ENCODE measurements around the gene DTD1. TPM values are rescaled to one million over a fixed set of nuclear protein-coding genes. Genes with fewer than 3 reads are reported as not detected.

DTD1 gene
- total RNA-seq, 2 experiments from 2014 or later = 27.6 to 43.0 TPM

DNA sequence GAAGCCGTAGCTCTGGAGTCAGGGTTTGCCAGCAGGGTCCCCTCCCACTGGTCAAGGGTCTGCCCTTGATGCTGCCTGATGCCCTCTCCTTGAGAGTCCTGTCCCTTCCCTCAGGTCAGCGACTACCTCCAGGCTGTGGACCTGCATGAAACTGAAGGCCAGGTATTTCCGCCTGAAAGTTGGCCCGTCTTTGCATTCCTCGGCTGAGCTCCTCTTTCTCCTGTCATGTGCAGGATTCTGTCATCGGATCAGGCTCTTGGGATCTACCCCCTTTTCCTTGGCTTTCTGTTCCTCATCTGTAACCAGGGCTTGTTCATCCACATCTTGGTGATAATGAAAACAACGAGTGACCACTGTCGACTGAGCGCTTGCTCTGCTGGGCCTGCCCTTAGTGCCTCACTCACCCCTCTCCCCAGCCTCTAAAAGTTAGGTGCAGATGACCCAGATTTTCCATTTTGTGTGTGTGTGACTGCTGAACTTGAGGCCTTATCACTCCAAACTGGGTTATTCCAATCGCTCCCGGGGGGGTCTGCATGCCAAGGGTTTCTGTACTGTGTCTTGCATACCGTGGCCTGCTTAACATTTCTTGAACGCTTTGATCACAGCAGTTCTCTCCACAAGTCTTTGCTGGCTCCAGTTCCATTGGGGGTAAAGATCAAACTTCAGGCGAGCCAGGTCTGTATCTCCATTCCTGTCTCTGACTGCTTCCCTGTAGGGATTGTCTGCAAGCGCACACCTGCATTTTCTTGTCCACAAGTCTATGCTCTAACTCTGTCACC lies 81.6 kb downstream of the DTD1 start:
- CTCF ChIA-PET (ENCODE audit: unreplicated experiment) = no interaction called here
- intact Hi-C loops (cut with micrococcal nuclease; ENCODE audit: unreplicated experiment) = no loop called here

DNA sequence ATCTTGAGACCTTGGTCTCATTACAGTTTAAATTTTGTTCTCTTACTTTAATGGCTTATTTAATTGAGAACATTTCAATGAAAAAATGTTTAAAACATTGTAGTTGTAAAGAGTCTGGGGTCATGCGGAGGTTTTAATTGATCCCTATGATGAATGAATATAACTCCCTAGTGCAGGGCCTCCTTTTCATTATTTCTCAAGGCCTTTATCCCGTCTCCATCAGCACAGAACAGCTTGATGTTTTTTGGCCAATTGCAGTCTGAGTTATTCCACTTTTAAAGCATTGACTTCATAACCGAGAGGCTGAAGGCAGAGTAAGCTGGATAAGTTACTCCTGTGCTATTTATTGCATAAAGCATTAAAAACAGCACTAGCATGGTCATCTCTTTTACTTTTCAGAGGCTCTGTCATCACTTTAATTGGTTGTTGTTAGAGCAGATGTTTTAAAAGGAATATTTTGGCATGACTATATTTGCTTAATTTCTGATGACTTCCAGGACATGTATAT lies 83.4 kb downstream of the DTD1 start:
- no peak for TF ChIP-seq EZH2phosphoT487 (IDR thresholded peaks at IDR 0.05; ENCODE audit: borderline replicate concordance, low read depth, low read length)
- TF ChIP-seq, protein P1, sequence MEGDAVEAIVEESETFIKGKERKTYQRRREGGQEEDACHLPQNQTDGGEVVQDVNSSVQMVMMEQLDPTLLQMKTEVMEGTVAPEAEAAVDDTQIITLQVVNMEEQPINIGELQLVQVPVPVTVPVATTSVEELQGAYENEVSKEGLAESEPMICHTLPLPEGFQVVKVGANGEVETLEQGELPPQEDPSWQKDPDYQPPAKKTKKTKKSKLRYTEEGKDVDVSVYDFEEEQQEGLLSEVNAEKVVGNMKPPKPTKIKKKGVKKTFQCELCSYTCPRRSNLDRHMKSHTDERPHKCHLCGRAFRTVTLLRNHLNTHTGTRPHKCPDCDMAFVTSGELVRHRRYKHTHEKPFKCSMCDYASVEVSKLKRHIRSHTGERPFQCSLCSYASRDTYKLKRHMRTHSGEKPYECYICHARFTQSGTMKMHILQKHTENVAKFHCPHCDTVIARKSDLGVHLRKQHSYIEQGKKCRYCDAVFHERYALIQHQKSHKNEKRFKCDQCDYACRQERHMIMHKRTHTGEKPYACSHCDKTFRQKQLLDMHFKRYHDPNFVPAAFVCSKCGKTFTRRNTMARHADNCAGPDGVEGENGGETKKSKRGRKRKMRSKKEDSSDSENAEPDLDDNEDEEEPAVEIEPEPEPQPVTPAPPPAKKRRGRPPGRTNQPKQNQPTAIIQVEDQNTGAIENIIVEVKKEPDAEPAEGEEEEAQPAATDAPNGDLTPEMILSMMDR (conservative IDR thresholded peaks at IDR 0.05; ENCODE audit: low read length) = no peak
- H4K20me1 ChIP-seq (ENCODE audit: insufficient read depth, low read length) = no peaks in the 10 kb centered on the region
- no TSS peak for BruUV-seq (replicated peaks)
- H3K36me3 ChIP-seq (ENCODE audit: insufficient read depth, low read length) = no peaks in the 10 kb centered on the region
- no peaks in the 10 kb centered on the region for H3K79me2 ChIP-seq (ENCODE audit: insufficient read depth, low read depth, low read length)
- ChIA-PET POLR2A (interaction anchor here (1.5 kb wide), 1 partner anchor 12 kb away, joined by 7 read pairs; no protein-coding TSS in a partner anchor), CTCF (ENCODE audit: unreplicated experiment) (no interaction called here)
- intact Hi-C loops (cut with micrococcal nuclease; ENCODE audit: unreplicated experiment) = no loop called here
- H2AFZ ChIP-seq (ENCODE audit: low read length) = no peak overlapping the region
- DNase-seq (ENCODE audit: low spot score) = no peak
- no peaks in the 10 kb centered on the region for H3K9me2 ChIP-seq (ENCODE audit: insufficient read depth, low read length)
- H3K4me1 ChIP-seq (ENCODE audit: insufficient read depth, low read length, poor library complexity, severe bottlenecking) = no peaks in the 10 kb centered on the region
- no peak overlapping the region for H3K4me3 ChIP-seq (ENCODE audit: low read depth, low read length, poor library complexity, severe bottlenecking)
- H3K27ac ChIP-seq (ENCODE audit: low read depth, low read length, poor library complexity, severe bottlenecking) = no peak overlapping the region
- H3K4me2 ChIP-seq (ENCODE audit: low read length) = no peak overlapping the region
- no peaks in the 10 kb centered on the region for H3K9me3 ChIP-seq (ENCODE audit: low read length)

More for the DNA sequence above, 81.6 kb downstream of the DTD1 start:
- POLR2A ChIA-PET = interaction anchor here (0.6 to 1.4 kb wide), 3 partner anchors 11 to 959 kb away, joined by 3 read pairs; no protein-coding TSS in a partner anchor
- no peaks in the 10 kb centered on the region for H3K9me3 ChIP-seq (ENCODE audit: low read length)
- H4K20me1 ChIP-seq (ENCODE audit: insufficient read depth, low read length) = no peaks in the 10 kb centered on the region
- no peaks in the 10 kb centered on the region for H3K79me2 ChIP-seq (ENCODE audit: insufficient read depth, low read depth, low read length)
- H3K9me2 ChIP-seq (ENCODE audit: insufficient read depth, low read length) = no peaks in the 10 kb centered on the region
- no peak for TF ChIP-seq EZH2phosphoT487 (IDR thresholded peaks at IDR 0.05; ENCODE audit: borderline replicate concordance, low read depth, low read length)
- TF ChIP-seq, protein P1 (conservative IDR thresholded peaks at IDR 0.05; ENCODE audit: low read length) = no peak
- no peaks in the 10 kb centered on the region for H3K4me1 ChIP-seq (ENCODE audit: insufficient read depth, low read length, poor library complexity, severe bottlenecking)
- no peaks in the 10 kb centered on the region for H3K36me3 ChIP-seq (ENCODE audit: insufficient read depth, low read length)
- no TSS peak for BruUV-seq (replicated peaks)
- no peak for DNase-seq (ENCODE audit: low spot score)
- no peak overlapping the region for H3K27ac ChIP-seq (ENCODE audit: low read depth, low read length, poor library complexity, severe bottlenecking)
- H3K4me3 ChIP-seq (ENCODE audit: low read depth, low read length, poor library complexity, severe bottlenecking) = no peak overlapping the region
- H2AFZ ChIP-seq (ENCODE audit: low read length) = no peak overlapping the region
- H3K4me2 ChIP-seq (ENCODE audit: low read length) = no peak overlapping the region

DNA sequence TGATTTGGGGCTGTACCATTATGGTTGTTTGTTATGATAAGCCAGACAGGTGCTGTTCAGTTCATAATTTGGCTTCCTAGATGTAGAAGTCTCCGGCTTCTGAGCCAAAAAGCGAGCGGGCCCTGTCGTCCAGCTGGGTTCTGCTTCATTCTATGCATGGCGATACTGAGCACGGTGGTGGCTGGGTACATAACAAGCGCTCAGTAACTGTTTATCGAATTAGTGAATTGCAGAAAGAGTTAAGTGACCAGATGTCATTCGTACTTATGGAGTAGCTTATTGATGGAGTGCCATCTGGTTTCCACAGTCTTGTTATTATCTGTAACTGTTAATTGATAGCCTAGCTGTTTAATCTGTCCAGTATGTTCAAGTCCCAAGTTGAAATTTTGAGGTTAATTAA lies 85.0 kb downstream of the DTD1 start:
- no peaks in the 10 kb centered on the region for H3K9me3 ChIP-seq (ENCODE audit: low read length)
- POLR2A ChIA-PET = interaction anchor here (1.4 to 1.5 kb wide), 2 partner anchors 13 to 20 kb away, joined by 4 to 7 read pairs; no protein-coding TSS in a partner anchor
- no peak overlapping the region for H2AFZ ChIP-seq (ENCODE audit: low read length)
- no peaks in the 10 kb centered on the region for H3K9me2 ChIP-seq (ENCODE audit: insufficient read depth, low read length)
- no peaks in the 10 kb centered on the region for H3K4me1 ChIP-seq (ENCODE audit: insufficient read depth, low read length, poor library complexity, severe bottlenecking)
- no peak for DNase-seq (ENCODE audit: low spot score)
- CTCF ChIA-PET (ENCODE audit: unreplicated experiment) = no interaction called here
- H3K27ac ChIP-seq (ENCODE audit: low read depth, low read length, poor library complexity, severe bottlenecking) = no peak overlapping the region
- no peaks in the 10 kb centered on the region for H4K20me1 ChIP-seq (ENCODE audit: insufficient read depth, low read length)
- intact Hi-C loops (cut with micrococcal nuclease; ENCODE audit: unreplicated experiment) = no loop called here
- no peak overlapping the region for H3K4me3 ChIP-seq (ENCODE audit: low read depth, low read length, poor library complexity, severe bottlenecking)
- no TSS peak for BruUV-seq (replicated peaks)
- TF ChIP-seq, protein P1 (conservative IDR thresholded peaks at IDR 0.05; ENCODE audit: low read length) = no peak
- no peaks in the 10 kb centered on the region for H3K79me2 ChIP-seq (ENCODE audit: insufficient read depth, low read depth, low read length)
- H3K4me2 ChIP-seq (ENCODE audit: low read length) = no peak overlapping the region
- H3K36me3 ChIP-seq (ENCODE audit: insufficient read depth, low read length) = no peaks in the 10 kb centered on the region
